ENCODE measurements around the gene SLC6A11. TPM values are rescaled to one million over a fixed set of nuclear protein-coding genes. Genes with fewer than 3 reads are reported as not detected.
A peak's percentile ranks its signal among the peaks of the same experiment; 100 is the strongest.

SLC6A11 gene
- total and polyA plus RNA-seq, 2 donors (not counting 3 experiments of a cell fraction or from before 2014, with no cell fraction given) = not detected

- DNase-seq (ENCODE audit: low read depth, low spot score) = peak; percentile 43
- Histone ChIP-seq H3K4me2 (ENCODE audit: insufficient read depth, low read length) (no peak overlapping the region), H2AFZ (ENCODE audit: low read depth, low read length) (no peak overlapping the region), H4K20me1 (replicated peaks; ENCODE audit: control insufficient read depth, extremely low read depth, insufficient read depth, low read length) (no peaks in the 10 kb centered on the region), H3K9me3 (replicated peaks; ENCODE audit: control insufficient read depth, insufficient read depth, low read length) (no peaks in the 10 kb centered on the region), H3K4me1 (ENCODE audit: control insufficient read depth, extremely low read depth, insufficient read depth, low read length) (no peaks in the 10 kb centered on the region), H3K4me3 (replicated peaks in 1 of 3; ENCODE audit: insufficient read depth in 1 of 3, low read depth in 1 of 3, low read length in 3 of 3) (no peak overlapping the region), H3K79me2 (ENCODE audit: control insufficient read depth, insufficient read depth, low read length) (no peaks in the 10 kb centered on the region), H3K9ac (replicated peaks; ENCODE audit: extremely low read depth, insufficient read depth, low read length) (no peak overlapping the region), H3K9me1 (replicated peaks; ENCODE audit: control insufficient read depth, extremely low read depth, insufficient read depth, low read length) (no peaks in the 10 kb centered on the region), H3K36me3 (ENCODE audit: control insufficient read depth in 2 of 2, extremely low read depth in 1 of 2, insufficient read depth in 2 of 2, low read length in 2 of 2) (no peaks in the 10 kb centered on the region), H3K27me3 (ENCODE audit: control insufficient read depth in 2 of 2, insufficient read depth in 2 of 2, low read length in 2 of 2) (no peaks in the 10 kb centered on the region), H3K27ac (ENCODE audit: insufficient read depth, low read depth, low read length) (no peak overlapping the region)
- peak; percentile 71 to 91 for TF ChIP-seq CTCF (IDR thresholded peaks at IDR 0.05; ENCODE audit: extremely low read depth in 1 of 2, insufficient read depth in 1 of 2, low read depth in 1 of 2, low read length in 2 of 2)
- no peak for TF ChIP-seq MAX (IDR thresholded peaks at IDR 0.05; ENCODE audit: insufficient read depth, insufficient read length)
- no peak for TF ChIP-seq GATA2 (IDR thresholded peaks at IDR 0.05; ENCODE audit: insufficient read depth, insufficient read length, low read depth, low read length)
- ChIA-PET POLR2A (no interaction called here), CTCF (interaction anchor here (0.5 to 7.9 kb wide), 20 partner anchors 9 to 989 kb away, joined by 3 to 125 read pairs (median 4); no protein-coding TSS in a partner anchor)
- dilution Hi-C loops (cut with MboI; ENCODE audit: extremely low pct_ligation_motif_present, low sequenced_read_pairs) (no loop called here), intact Hi-C loops (cut with micrococcal nuclease) (loop anchor here (1.0 to 10.0 kb wide), 3 partner anchors 38 to 259 kb away; no protein-coding TSS in a partner anchor)
- no TSS peak for BruUV-seq (replicated peaks)
- FAIRE-seq = peak; percentile 52
These were observed 129.8 kb downstream of the SLC6A11 start for GRCh38 chr3:10945683-10946287.

- dilution Hi-C loops (cut with MboI; ENCODE audit: extremely low pct_ligation_motif_present, low sequenced_read_pairs) = no loop called here
- H3K27ac ChIP-seq (ENCODE audit: insufficient read depth, low read depth, low read length) = no peak overlapping the region
- no peaks in the 10 kb centered on the region for H3K36me3 ChIP-seq (ENCODE audit: control insufficient read depth in 2 of 2, extremely low read depth in 1 of 2, insufficient read depth in 2 of 2, low read length in 2 of 2)
- no peaks in the 10 kb centered on the region for H3K9me3 ChIP-seq (replicated peaks; ENCODE audit: control insufficient read depth, insufficient read depth, low read length)
- no peaks in the 10 kb centered on the region for H3K9me1 ChIP-seq (replicated peaks; ENCODE audit: control insufficient read depth, extremely low read depth, insufficient read depth, low read length)
- no peak overlapping the region for H3K4me2 ChIP-seq (ENCODE audit: insufficient read depth, low read length)
- POLR2A ChIA-PET = no interaction called here
- H3K79me2 ChIP-seq (ENCODE audit: control insufficient read depth, insufficient read depth, low read length) = no peaks in the 10 kb centered on the region
- no peak for TF ChIP-seq JUN (IDR thresholded peaks at IDR 0.05; ENCODE audit: borderline replicate concordance, insufficient read depth, insufficient read length, low read depth)
- no peak for TF ChIP-seq POLR2A (IDR thresholded peaks at IDR 0.05; ENCODE audit: low read depth, low read length)
- no peak for TF ChIP-seq GATA2 (IDR thresholded peaks at IDR 0.05; ENCODE audit: insufficient read depth, insufficient read length, low read depth, low read length)
- TF ChIP-seq FOS (IDR thresholded peaks at IDR 0.05; ENCODE audit: borderline replicate concordance, insufficient read depth, low read length) = no peak
- no peak for TF ChIP-seq CTCF (IDR thresholded peaks at IDR 0.05; ENCODE audit: extremely low read depth in 1 of 2, insufficient read depth in 1 of 2, low read depth in 1 of 2, low read length in 2 of 2)
- TF ChIP-seq MAX (IDR thresholded peaks at IDR 0.05; ENCODE audit: insufficient read depth, insufficient read length) = no peak
- no peak for TF ChIP-seq POLR2AphosphoS5 (IDR thresholded peaks at IDR 0.05; ENCODE audit: insufficient read depth, low read depth, low read length)
- no peak for TF ChIP-seq MYC (IDR thresholded peaks at IDR 0.05; ENCODE audit: low read depth, low read length)
- TF ChIP-seq EZH2 (IDR thresholded peaks at IDR 0.05; ENCODE audit: borderline replicate concordance, low read depth, low read length, severe bottlenecking) = no peak
- FAIRE-seq (no peak), DNase-seq (ENCODE audit: low read depth, low spot score) (no peak)
- H4K20me1 ChIP-seq (replicated peaks; ENCODE audit: control insufficient read depth, extremely low read depth, insufficient read depth, low read length) = no peaks in the 10 kb centered on the region
- intact Hi-C loops (cut with micrococcal nuclease) = loop anchor here (10.0 kb wide), 1 partner anchor 258 kb away; no protein-coding TSS in a partner anchor
- no peak overlapping the region for H3K9ac ChIP-seq (replicated peaks; ENCODE audit: extremely low read depth, insufficient read depth, low read length)
- CTCF ChIA-PET = interaction anchor here (0.7 to 7.9 kb wide), 17 partner anchors 9 to 396 kb away, joined by 3 to 125 read pairs (median 5); no protein-coding TSS in a partner anchor
- BruUV-seq (replicated peaks) = no TSS peak
- no peaks in the 10 kb centered on the region for H3K4me1 ChIP-seq (ENCODE audit: control insufficient read depth, extremely low read depth, insufficient read depth, low read length)
- H2AFZ ChIP-seq (ENCODE audit: low read depth, low read length) = no peak overlapping the region
- no peaks in the 10 kb centered on the region for H3K27me3 ChIP-seq (ENCODE audit: control insufficient read depth in 2 of 2, insufficient read depth in 2 of 2, low read length in 2 of 2)
- no peak overlapping the region for H3K4me3 ChIP-seq (replicated peaks in 1 of 3; ENCODE audit: insufficient read depth in 1 of 3, low read depth in 1 of 3, low read length in 3 of 3)
These were observed 130.5 kb downstream of the SLC6A11 start for GRCh38 chr3:10946526-10946925.
